Erythroblast (primary cell): ENCODE results near the gene HMGN1.
"Not testable (repeated sequence)": the region's sequence is repeated elsewhere in the genome, so short reads cannot be mapped to it uniquely, and the experiment has no call there.

Experiments used
- DNase-seq, 2 experiments: peaks; one replicate each; lab custom pipeline; 2025; lab: John Stamatoyannopoulos, UW
- GATA1 ChIP-seq: IDR thresholded peaks from 2 replicates; pipeline ENCODE4 v1.6.1; 2011; ENCODE audit warnings: low read depth, mild to moderate bottlenecking, control low read depth, low read length, moderate library complexity
- POLR2A ChIP-seq: IDR thresholded peaks from 2 replicates; pipeline ENCODE4 v1.6.1; 2011; ENCODE audit warnings: mild to moderate bottlenecking, low read length

HMGN1 gene, protein sequence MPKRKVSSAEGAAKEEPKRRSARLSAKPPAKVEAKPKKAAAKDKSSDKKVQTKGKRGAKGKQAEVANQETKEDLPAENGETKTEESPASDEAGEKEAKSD

GRCh38 chr21:39348355-39349210 is at the start of gene HMGN1:
HMGN1 (minus strand) TSS chr21:39349088; CDS start chr21:39348917, 171 bp downstream.
- TF ChIP-seq GATA1 (no peak), POLR2A (no peak)
- peak; percentile 93 to 95 for DNase-seq

DNA sequence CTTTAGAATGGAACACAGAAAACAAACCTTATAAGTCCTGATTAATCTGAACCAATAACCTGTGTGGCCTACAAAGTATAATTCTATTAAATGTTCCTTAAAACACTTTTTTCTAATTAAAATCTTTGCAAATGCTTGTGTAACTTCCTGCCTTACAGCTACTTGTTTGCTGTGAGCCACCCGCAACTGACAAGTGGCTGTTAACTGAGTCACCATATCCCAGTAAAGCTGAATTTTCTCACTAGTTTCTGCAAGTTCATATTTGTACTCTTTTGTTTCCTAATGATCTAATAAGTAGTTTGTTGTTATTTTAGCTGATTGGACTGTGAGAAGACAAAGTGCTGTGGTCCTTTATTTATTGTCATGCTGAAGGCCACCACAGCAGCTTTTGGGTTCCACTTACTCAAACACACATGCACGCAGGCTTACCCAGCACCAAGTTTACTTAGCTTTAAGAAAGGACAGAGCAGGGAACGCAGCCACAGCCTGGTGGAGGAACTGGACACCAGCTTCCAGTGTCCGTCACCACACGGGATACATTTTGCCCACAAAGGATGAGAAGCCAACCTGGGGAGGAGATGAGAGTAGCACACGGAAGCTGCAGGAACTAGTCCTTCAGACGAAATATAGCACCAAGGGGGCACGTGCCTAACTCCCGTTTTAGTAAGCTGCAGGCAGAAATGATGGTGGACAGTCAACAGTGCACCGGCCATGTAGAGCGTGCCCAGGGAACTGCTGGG is 48.9 kb upstream of the HMGN1 start:
- DNase-seq: no peak
- no peak for TF ChIP-seq POLR2A
- no peak for TF ChIP-seq GATA1

DNA sequence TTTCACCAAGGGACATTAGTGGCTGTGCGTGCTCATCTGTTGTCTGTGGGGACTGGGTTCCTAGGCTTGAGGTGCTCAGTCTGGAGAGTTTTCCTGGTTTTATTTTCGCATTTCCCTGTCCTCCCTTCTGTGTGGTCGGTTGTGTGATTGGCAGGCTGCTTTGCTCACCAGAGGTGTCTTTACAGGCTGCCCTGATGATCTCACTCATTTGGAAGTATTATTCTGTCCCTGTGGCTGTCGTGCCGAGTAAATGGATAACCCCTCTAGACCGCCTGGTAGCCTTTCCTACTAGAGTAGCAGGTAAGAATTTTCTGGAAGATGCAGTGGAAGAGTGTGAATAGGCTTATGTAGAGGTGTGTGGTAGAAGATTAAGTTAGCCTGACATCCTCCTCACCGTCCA is 44.1 kb upstream of the HMGN1 start:
- TF ChIP-seq POLR2A (no peak), GATA1 (no peak)
- DNase-seq: no peak

DNA sequence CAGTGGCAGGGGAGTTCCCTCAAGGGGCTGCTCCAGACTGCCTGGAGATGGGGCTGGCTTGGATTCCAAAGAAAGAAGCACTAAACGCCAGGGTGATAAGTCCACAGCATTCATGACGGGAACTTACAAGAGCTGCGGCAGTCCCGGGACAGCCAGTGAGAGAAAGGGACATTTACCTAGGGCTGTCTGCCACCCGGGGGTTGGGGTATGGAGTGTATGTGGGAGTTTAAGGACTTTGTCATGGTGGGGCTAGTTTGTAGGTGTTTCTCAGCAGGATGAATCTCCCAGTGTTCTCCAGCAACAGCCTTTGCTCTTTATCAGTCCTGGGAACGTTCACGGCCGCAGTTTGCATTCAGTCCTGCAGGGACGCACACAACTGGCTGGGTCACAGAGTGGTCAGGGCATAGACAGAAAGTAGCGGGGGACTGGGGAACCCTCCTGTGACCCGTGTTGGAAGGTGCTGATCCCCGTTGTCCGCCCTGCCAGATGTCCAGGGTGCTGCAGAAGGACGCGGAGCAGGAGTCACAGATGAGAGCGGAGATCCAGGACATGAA is 41.4 kb upstream of the HMGN1 start:
- DNase-seq: no peak
- TF ChIP-seq GATA1: no peak
- no peak for TF ChIP-seq POLR2A

DNA sequence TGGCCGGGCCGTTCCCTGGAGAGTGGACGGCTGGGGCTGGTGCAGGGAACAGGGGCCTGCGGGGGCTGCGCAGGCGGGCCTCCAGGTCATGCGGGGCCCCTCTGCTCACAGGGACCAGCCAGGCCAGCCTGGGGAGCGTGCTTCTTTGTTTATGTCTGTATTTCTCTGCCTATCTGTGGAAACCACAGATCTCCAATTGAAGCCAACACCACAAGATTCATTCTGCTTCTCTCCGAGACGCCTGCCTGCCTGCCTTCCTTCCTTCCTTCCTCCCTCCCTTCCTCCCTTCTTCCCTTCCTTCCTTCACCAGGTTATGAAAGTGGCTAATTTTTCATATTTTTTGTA is 39.9 kb upstream of the HMGN1 start:
- TF ChIP-seq GATA1: no peak
- TF ChIP-seq POLR2A: no peak
- no peak for DNase-seq

- DNase-seq: peak; percentile 85 to 92
- TF ChIP-seq GATA1 (no peak), POLR2A (no peak)
Observed at GRCh38 chr21:39388038-39388810, 39.3 kb upstream of the HMGN1 start.

DNA sequence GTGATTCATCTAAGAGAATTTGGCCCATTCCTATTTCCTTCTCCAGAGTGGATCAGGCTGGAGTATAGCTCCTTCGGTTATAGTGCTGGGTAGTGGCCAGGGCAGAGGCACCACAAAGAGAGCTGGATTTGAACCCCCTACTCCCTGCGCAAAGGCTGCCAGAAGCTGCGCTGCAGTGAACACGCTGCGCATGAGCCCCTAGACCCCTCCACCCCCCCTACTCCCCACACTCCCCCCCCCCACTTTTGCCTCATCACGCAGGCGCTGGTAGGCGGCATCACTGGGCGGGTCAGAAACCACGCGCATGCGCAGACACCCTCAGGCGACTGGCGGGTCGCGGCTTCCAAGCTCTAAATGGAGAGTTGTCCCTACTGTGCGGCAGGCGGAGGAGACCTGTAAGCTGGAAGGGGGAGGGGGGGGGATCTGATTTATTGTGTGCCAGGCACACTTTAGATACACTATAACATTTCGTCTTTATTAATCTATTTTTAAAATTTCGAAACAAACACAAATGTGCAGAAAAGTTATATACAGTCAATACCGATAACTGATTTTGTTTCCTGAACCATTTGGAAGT is 38.7 kb upstream of the HMGN1 start:
- TF ChIP-seq POLR2A: no peak
- TF ChIP-seq GATA1: no peak

DNA sequence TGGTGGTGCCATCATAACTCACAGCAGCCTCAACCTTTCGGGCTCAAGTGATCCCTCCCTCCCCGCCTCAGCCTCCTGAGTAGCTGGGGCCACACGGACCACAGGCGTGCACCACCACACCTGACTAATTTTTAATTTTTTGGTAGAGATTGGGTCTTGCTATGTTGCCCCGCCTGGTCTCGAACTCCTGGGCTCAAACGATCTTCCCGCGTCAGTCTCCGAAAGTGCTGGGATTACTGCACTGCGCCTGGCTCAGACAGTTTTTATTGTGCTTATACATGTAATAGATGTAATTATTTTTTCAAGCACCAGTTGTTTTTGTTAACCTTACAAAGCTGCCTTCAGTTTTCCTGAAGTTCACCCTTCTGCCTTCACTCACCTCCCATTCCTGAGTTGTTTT is 38.0 kb upstream of the HMGN1 start:
- no peak for DNase-seq
- TF ChIP-seq GATA1: no peak
- TF ChIP-seq POLR2A: no peak

More for the DNA sequence above, 38.7 kb upstream of the HMGN1 start:
- peak; percentile 90 to 93 for DNase-seq

DNA sequence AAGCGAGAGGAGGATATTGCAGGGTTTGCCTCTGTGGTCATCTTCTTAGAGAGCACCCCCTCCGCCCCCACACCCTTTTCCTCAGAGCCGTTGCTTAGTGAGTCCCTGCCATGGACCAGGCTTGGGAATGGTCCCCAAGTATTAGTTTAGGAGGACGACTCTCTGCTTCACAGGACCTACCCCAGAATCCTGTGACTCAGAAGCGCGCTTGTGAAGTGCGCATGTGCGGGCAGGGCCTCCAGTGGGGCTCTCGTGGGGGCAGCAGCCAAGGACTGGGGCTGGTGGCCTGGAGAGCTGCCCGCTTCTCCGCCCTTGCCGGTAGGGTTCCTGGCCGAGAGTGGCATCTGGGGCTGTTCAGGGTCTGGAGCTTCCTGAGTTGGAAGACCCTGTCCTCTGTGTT is 37.3 kb upstream of the HMGN1 start:
- TF ChIP-seq GATA1: no peak
- peak; percentile 30 to 40 for DNase-seq

DNA sequence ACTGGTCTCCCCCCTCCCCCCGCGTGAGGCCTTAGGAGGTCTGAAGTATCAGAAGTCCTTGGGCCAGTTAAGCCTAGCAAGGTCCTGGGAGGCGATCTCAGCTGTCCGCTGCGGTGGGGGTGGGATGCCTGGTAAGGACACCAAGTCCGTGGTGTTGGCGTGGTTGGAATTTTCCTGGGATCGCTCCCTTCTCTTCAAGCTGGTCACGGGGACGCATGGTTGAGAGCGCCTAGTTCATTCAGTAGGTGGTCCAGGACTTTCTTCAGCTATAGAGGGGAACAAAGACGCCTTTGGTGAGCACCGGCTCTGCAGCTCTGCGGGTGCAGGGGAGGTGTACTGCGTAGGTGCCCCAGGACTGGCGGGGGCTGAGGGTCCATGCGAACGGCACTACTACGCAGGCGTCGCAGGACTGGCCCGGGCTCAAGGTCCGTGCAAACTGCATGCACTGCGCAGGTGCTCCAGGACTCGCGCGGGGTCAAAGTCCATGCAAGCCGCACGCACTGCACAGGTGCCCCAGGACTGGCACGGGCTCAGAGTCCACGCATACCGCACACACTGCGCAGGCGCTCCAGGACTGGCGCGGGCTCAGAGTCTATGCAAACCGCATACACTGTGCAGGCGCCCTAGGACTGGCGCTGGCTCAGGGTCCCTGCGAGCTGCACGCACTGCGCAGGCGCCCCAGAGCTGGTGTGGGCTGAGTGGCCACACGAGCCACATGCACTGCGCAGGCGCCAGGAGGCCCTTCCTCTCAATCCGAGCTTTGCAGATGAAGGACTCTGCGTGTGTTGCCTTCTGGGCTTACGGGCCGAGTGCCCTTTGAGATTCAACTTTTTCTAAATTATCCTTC is 36.6 kb upstream of the HMGN1 start:
- DNase-seq: peak; percentile 76 to 85
- TF ChIP-seq GATA1: no peak
- no peak for TF ChIP-seq POLR2A

DNA sequence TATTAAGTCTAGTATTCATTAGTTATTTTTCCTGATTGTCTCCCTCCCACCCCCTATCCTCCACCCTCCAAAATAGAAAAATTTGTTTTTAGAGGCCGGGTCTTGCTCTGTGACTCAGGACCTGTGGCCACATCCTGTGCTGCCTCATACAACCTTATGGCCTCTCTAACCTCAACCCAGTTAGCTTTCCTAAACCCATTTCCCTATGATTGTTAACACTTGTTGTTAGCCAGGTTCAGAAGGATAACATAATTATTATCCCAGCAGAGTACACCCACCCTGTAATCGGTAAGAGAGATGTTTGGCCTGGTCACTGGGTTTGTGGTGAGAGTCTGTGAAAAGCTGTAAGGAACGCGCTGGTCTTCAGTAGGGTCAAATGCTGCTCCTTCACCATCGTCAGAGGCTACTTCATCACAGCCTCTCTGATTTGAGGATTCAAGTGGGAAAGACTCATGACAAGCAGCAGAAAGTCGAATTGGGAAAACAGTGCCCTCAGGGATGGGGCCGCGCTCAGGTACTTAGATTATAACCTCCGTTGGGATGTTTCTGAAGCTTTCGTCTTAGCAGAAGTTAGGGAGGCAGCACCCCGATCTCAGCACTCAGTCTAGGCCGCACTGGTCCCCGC is 35.9 kb upstream of the HMGN1 start:
- DNase-seq: no peak
- TF ChIP-seq GATA1: no peak
- no peak for TF ChIP-seq POLR2A

DNA sequence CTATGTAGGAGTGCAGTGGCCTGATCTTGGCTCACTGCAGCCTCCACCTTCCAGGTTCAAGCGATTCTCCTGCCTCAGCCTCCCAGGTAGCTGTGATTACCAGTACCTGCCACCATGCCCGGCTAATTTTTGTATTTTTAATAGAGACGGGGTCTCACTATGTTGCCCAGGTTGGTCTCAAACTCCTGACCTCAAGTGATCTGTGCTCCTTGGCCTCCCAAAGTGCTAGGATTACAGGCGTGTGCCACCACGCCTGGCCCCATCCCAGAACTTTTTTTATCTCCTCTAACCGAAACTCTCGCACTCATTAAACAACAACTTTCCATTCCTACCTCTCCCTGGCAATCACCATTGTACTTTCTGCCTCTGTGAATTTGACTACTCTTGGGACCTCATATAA is 33.2 kb upstream of the HMGN1 start:
- not testable (repeated sequence) for DNase-seq
